Measurements from ENCODE around the gene FCGBP. TPM values are rescaled to one million over a fixed set of nuclear protein-coding genes. Genes with fewer than 3 reads are reported as not detected.
"Not testable (repeated sequence)": the region's sequence is repeated elsewhere in the genome, so short reads cannot be mapped to it uniquely, and the experiment has no call there.

FCGBP gene
- total RNA-seq, 1 donor from 2014 or later: 3.3 TPM

DNA sequence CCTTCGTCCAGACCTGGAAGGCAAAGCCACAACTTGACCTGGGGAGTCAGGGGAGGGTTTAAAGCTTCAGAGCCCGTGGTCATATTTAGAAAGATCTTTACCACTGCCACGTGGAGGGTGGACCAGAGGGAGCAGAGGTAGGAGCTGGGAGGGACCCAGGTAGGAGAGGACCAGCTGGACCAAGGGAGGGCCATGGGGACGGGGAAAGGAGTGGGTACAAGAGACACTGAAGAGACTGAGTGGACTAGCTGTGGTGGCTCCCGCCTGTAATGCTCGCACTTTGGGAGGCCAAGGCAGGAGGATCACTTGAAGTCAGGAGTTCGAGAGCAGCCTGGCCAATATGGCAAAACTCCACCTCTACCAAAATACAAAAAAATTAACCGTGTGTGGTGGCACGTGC, 49.7 kb downstream of the FCGBP start:
- H3K27me3 Mint-ChIP-seq; intact Hi-C loops (cut with micrococcal nuclease); DNase-seq; H3K9me3 Mint-ChIP-seq; H3K27ac Mint-ChIP-seq; H3K36me3 Mint-ChIP-seq (ENCODE audit: low read depth); H3K4me3 Mint-ChIP-seq; H3K4me1 Mint-ChIP-seq: not testable (repeated sequence)

Other genes with a start within 250 kb of the FCGBP start
- not detected in 2 replicates for gene LGALS14, start 230.2 kb downstream of the FCGBP start, total RNA-seq
- gene CLC, start 196.6 kb downstream of the FCGBP start, total RNA-seq: 1.7 and 2.1 TPM in 2 replicates
- gene LEUTX, start 155.8 kb downstream of the FCGBP start, total RNA-seq: not detected in 2 replicates
- 3.6 and 4.5 TPM in 2 replicates for gene DYRK1B, start 100.5 kb downstream of the FCGBP start, total RNA-seq
- 605 and 614 TPM in 2 replicates for gene FBL, start 88.3 kb downstream of the FCGBP start, total RNA-seq
- gene PSMC4, start 36.5 kb upstream of the FCGBP start, total RNA-seq: 192 and 193 TPM in 2 replicates
- 4.4 and 6.7 TPM in 2 replicates for gene ZNF546, start 62.4 kb upstream of the FCGBP start, total RNA-seq
- gene ZNF780B, start 121.6 kb upstream of the FCGBP start, total RNA-seq: 19.5 and 24.6 TPM in 2 replicates
- gene ZNF780A, start 156.3 kb upstream of the FCGBP start, total RNA-seq: 14.7 and 16.1 TPM in 2 replicates